NCI-H226 (cell line): Measurements from ENCODE around the gene PPP6R3.
"Not testable (repeated sequence)": the region's sequence is repeated elsewhere in the genome, so short reads cannot be mapped to it uniquely, and the experiment has no call there.

Experiments used
- DNase-seq: peaks from one replicate; pipeline ENCODE4 v3.0.0-alpha.2; 2015

PPP6R3 gene

DNA sequence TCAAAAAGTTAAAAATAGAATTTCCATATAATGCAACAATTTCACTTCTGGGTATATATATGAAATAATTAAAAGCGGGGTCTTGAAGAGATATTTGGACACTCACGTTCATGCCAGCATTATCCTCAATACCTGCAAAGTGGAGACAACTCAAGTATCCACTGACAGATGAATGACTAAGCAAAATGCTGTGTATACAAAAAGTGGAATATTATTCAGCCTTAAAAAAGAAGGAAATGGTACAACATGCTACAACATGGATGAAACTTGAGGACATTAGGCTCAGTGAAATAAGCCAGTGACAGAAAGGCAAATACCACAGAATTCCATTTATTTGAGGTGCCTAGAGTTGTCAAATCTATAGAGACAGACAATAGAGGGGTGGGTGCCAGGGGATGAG, 161.3 kb downstream of the PPP6R3 start:
- DNase-seq: no peak

DNA sequence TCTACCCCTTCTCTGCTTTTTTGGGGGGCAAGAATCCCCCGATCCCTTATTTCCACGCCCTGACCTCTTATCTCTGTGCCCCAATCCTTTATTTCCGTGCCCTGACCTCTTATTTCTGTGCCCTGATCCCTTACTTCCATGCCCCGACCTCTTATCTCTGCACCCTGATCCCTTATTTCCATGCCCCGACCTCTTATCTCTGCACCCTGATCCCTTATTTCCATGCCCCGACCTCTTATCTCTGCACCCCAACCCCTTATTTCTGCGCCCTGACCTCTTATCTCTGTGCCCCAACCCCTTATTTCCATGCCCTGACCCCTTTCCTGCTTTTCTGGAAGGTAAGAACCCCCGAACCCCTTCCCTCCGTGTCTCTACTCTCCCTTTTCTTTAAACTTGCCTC, 163.2 kb downstream of the PPP6R3 start:
- not testable (repeated sequence) for DNase-seq

DNA sequence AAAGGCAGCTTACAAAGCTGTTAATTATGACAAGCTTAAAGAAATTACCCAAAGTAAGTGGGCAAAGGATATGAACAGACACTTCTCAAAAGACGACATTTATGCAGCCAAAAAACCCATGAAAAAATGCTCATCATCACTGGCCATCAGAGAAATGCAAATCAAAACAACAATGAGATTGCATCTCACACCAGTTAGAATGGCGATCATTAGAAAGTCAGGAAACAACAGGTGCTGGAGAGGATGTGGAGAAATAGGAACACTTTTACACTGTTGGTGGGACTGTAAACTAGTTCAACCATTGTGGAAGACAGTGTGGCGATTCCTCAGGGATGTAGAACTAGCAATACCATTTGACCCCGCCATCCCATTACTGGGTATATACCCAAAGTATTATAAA, 164.5 kb downstream of the PPP6R3 start:
- DNase-seq: not testable (repeated sequence)

DNA sequence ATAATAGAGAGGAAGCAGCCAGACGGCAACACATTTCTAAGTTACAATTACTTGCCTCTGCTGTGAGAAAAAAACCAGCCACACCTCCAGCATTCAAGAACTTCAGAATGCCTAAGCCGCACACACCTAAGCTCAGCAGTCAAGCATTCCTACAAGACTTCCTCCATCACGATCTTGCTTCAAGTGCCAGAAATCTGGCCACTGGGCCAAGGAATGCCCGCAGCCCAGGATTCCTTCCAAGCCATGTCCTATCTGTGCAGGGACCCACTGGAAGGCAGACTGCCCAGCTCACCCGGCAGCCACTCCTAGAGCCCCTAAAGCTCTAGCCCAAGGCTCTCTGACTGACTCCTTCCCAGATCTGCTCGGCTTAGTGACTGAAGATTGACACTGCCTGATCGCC, 165.7 kb downstream of the PPP6R3 start:
- not testable (repeated sequence) for DNase-seq

DNA sequence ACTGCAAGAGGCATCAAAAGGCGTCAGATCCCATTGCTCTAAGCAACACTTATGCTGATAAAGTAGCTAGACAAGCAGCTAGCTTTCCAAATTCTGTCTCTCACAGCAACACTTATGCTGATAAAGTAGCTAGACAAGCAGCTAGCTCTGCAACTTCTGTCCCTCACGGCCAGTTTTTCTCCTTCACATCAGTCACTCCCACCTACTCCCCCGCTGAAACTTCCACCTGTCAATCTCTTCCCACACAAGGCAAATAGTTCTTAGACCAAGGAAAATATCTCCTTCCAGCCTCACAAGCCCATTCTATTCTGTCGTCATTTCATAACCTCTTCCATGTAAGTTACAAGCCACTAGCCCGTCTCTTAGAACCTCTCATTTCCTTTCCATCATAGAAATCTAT, 168.3 kb downstream of the PPP6R3 start:
- not testable (repeated sequence) for DNase-seq

- DNase-seq: not testable (repeated sequence)
Observed at GRCh38 chr11:68632375-68632774, 171.8 kb downstream of the PPP6R3 start.

DNA sequence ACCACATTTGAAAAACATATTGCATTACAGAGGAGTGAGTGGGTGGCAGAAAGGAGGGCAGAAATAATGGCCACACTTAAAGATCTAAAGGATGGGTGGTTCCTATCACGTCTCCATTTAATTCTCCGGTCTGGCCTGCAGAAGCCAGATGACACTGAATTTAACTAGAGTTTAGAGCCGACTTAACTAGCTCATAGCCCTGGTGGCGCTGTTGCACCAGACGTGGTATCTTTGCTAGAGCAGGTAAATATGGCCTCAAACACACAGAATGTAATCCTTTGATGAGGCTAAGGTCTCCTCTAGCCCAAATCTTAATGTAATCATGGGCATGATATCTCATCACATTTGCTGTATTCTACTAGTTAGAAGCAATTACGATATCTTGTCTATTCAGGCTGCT, 172.2 kb downstream of the PPP6R3 start:
- DNase-seq: peak; percentile 7

DNA sequence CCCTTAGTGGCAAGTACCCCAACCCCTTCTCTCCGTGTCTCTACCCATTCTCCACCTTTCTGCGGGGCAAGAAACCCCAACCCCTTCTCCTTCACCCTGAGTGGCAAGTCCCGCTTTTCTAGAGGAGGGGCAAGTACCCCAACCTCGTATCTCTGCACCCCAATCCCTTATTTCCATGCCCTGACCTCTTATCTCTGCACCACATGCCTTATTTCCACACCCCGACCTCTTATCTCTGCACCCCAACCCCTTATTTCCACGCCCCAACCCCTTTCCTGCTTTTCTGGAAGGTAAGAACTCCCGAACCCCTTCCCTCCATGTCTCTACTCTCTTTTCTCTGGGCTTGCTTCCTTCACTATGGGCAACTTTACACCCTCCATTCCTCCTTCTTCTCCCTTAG, 174.1 kb downstream of the PPP6R3 start:
- DNase-seq: not testable (repeated sequence)

GRCh38 chr11:68635172-68635571, 174.6 kb downstream of the PPP6R3 start:
- DNase-seq: not testable (repeated sequence)

DNA sequence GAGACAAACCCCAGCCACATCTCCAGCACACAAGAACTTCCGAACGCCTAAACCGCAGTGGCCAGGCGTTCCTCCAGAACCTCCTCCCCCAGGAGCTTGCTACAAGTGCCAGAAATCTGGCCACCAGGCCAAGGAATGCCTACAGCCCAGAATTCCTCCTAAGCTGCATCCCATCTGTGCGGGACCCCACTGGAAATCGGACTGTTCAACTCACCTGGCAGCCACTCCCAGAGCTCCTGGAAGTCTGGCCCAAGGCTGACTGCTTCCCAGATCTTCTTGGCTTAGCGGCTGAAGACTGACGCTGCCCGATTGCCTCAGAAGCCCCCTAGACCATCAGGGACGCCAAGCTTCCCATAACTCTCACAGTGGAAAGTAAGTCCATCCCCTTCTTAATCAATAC, 175.3 kb downstream of the PPP6R3 start:
- DNase-seq: not testable (repeated sequence)

DNA sequence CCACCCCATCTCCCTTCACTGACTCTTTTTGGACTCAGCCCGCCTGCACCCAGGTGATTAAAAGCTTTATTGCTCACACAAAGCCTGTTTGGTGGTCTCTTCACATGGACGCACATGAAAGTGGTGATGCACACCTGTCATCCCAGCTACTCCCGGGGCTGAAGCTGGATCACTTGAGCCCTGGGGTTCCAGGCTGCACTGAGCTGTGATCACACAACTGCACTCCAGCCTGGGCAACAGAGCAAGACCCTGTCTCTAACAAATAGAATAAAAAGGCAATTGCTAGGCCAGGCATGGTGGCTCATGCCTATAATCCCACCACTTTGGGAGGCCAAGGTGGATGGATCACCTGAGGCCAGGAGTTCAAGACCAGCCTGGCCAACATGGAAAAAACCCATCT, 178.8 kb downstream of the PPP6R3 start:
- not testable (repeated sequence) for DNase-seq

DNA sequence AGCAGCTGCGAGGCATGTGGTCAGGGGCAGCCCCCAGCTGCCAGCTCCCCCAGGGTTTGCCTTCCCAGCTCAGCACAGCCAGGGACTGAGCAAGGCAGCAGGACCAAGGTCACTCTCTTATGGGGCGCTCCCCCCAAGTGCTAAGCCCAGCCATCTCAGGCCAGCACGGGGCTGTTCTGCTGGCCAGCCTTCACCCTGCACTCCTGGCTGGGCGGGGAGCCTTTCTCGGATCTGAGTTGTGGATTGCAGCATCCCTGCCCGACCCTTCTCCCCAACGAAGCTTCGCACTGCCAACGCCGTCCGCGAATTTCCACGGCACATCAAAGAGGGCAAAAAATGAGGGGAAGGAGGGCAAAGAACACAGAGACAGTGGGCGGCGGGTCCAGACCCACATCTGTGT, 181.3 kb downstream of the PPP6R3 start:
- no peak for DNase-seq

GRCh38 chr11:68643585-68643984, 183.0 kb downstream of the PPP6R3 start:
- DNase-seq: no peak

- DNase-seq: no peak
Observed at GRCh38 chr11:68646832-68647231, 186.3 kb downstream of the PPP6R3 start.

- no peak for DNase-seq
Observed at GRCh38 chr11:68649851-68650555, 189.5 kb downstream of the PPP6R3 start.

- DNase-seq: no peak
Observed at GRCh38 chr11:68650801-68651200, 190.2 kb downstream of the PPP6R3 start.

- no peak for DNase-seq
Observed at GRCh38 chr11:68651208-68651984, 190.8 kb downstream of the PPP6R3 start.

DNA sequence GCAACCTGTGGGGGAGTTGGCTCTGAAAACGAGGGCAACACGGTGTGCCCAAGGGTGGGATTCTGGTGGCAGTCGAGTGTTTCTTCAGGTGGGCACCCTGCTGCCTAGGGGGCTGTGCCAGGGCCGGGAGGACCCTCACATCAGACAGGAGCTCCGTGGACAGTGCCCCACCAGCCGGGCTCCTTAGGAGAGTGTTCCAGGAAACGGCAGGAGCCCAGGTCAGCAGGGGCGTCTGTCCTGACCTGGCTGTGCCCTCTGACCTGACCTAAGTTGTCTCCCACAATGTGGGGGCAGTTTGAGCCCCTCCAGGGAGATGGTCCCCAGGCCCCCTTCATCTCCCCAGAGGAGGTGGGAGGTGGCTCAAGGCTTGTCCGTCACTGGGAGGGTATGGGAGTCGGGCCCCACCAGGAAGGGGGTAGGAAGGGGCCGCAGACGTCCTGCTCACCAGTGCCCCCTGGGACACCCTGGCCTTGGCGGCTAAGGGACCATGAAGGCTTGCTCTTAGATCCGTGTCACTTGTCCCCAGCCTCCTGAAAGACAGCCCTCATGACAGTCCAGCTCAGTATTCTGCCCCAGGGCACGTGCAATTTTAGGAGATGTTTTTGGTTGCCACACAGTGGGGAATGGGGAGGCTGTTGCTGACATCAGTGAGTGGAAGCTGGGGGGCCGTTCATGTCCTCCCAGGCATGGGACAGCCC, 191.6 kb downstream of the PPP6R3 start:
- DNase-seq: no peak

DNA sequence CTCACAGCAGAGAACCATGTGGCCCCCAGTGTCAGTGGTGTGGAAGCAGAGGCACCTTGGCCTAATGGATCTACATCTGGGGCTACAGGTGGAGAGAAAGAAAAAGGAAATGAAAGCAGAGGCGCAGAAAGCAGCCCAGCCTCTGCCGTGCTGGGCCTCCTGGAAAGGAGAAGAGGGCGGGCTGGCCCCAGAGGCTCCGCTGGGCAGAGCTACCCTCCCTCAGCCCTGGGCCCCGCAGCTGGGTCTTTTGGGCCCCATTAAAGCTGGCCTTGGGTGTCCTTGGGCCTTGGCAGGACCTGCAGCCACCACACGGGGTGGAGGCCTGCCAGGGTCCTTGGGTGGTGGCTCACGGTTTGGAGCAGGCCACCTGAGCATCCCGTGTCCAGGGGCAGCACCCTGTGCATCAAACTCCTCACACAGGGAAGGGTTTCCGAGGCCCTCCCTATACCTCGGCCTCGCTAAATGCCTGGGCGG, 192.2 kb downstream of the PPP6R3 start:
- DNase-seq: no peak

DNA sequence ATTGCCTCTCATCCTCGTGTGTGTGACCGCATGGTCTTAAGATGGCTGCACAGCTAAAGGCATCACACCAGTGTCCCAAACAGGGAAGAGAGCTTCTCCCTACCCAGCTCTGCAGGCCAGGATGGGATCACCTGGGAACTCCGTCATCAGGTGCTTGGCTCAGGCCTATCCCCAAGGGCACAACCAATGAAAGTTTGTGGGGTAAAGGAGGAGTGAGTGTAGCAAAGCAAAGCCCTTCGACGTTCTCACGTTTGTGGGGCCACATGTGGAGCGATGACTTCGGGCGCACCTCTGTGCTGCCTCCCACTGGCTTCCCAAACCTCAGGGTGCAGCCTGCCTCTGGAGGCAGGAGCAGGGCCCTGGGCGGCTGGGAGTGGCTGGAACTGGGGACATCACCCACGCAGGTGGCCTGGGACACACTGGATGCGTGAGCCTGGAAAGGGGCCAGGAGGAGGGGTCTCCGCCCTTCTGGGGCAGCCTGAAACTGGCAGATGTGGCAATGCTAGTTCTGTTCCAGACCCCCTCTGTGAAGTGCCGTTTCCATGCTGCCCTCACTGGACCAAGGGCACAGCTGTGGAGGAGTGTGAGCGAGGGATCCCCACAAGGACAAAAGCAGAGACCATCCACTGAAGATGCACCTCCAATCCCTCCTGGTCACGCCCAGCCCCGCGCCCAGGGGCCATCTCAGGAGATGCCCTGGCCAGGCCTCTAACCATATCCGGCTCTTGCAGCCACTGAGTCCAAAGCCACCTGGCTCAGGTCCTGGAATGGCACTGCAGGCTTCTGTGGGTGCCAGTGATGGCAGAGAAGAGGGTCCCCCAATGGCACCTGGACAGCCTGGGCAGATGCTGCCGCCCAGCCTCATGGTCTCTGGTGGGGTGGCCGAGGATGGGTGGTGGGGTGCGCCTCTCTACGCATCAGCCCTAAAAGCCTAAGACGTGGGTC, 193.2 kb downstream of the PPP6R3 start:
- DNase-seq: no peak

DNA sequence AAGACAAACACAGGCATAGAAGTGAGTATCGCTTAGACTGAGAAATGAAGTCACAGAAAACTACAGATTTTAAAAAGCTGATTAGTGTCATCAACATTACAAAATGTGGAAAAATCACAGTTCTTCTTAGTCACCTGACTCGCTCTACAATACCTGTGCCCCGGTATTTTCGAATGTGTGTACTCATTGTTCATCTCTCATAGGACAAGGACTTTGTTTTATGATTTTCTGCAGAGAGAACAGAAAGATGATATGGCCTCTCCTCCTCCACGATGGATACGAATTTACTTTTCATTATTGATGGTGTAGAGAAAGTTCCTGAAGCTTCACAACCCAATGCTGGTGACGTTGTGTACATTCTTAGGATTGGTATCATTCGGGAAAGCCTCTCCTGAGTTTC, 194.4 kb downstream of the PPP6R3 start:
- DNase-seq: no peak

GRCh38 chr11:68655406-68655805, 194.9 kb downstream of the PPP6R3 start:
- DNase-seq: no peak
